Astrocyte of the cerebellum (primary cell): ENCODE data around the gene TMEM51.

Source experiments
- DNase-seq: peaks from one replicate; pipeline ENCODE4 v3.0.0-alpha.2; 2011; ENCODE audit warnings: low read depth
- H3K4me3 ChIP-seq: 2 replicates; pipeline ENCODE4 v1.5.1; 2011; ENCODE audit warnings: mild to moderate bottlenecking, low read depth, low read length, moderate library complexity
- in situ Hi-C: cut with HindIII; loops from 2 replicates; pipeline ENCODE4 v1.10.0; 2017; ENCODE audit warnings: low sequenced_read_pairs
- TF ChIP-seq, protein P1 (sequence below): IDR thresholded peaks from 2 replicates; pipeline ENCODE4 v1.5.1; 2012; ENCODE audit warnings: low read length, low read depth, moderate library complexity, mild to moderate bottlenecking; ENCODE audit errors: missing control alignments

TMEM51 gene

DNA sequence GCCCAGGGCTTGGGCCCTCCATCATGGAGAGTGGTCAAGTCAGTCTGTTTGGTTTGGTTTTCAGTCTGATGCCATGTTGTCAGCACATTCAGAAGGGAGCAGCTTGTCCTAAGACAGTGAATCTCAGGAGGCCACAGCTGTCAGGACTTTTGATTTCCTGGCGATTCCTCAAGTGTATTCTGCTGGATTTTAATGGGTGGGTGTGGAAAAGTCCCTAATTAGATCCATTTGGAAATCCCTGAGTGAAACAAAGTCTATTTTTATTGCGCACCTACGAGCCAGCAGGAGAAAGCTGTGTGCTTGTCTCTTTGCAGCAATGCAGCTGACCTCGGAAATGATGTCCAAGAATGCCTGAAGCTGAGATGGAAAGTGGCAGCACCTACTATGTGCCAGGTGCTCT, 71.9 kb downstream of the TMEM51 start:
- in situ Hi-C loops, result no loop called here
- TF ChIP-seq, protein P1, sequence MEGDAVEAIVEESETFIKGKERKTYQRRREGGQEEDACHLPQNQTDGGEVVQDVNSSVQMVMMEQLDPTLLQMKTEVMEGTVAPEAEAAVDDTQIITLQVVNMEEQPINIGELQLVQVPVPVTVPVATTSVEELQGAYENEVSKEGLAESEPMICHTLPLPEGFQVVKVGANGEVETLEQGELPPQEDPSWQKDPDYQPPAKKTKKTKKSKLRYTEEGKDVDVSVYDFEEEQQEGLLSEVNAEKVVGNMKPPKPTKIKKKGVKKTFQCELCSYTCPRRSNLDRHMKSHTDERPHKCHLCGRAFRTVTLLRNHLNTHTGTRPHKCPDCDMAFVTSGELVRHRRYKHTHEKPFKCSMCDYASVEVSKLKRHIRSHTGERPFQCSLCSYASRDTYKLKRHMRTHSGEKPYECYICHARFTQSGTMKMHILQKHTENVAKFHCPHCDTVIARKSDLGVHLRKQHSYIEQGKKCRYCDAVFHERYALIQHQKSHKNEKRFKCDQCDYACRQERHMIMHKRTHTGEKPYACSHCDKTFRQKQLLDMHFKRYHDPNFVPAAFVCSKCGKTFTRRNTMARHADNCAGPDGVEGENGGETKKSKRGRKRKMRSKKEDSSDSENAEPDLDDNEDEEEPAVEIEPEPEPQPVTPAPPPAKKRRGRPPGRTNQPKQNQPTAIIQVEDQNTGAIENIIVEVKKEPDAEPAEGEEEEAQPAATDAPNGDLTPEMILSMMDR, result no peak
- no peak overlapping the region for H3K4me3 ChIP-seq

DNA sequence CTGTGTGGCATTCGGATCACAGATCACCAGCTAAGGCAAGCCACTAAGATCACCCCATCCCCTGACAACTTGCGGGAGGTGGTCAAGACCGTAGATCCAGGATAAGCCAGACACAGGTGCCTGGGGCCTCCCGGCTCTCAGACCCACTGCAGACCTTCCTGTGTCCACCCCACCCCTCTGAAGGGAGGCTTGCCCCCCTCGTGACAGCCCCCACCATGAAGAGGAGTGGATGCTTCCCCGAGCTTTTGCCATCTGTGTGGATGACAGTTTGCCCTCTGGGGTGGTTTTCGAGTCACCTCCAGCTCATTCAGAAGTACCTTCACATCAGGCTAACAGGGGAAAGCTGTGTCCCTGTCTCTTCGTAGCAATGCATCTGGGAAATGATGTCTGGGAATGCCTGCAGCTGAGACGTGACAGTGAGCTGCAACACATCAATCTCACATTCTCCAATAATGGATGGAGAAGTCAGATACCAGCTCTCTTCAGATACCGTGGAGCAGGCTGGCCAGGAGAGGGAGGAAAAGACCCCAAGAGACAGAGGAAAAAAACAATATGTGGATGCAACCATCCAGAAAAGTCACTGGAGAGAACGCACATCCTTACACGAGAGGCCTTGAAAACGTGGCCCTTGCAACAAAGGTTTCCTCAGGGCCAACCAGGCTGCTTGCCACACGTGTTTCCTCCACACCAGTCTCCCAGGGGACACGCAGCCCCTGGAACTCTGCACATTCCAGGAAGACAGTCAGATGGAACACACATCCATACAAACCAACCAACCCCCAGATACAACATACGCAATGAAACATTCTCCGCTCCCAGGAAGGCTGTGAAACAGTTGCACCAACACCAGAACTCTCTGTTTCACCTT, 73.1 kb downstream of the TMEM51 start:
- in situ Hi-C loops, result no loop called here
- no peak for DNase-seq
- TF ChIP-seq, protein P1, result no peak
- H3K4me3 ChIP-seq, result no peak overlapping the region

More for the DNA sequence above, 71.9 kb downstream of the TMEM51 start:
- DNase-seq, result no peak

DNA sequence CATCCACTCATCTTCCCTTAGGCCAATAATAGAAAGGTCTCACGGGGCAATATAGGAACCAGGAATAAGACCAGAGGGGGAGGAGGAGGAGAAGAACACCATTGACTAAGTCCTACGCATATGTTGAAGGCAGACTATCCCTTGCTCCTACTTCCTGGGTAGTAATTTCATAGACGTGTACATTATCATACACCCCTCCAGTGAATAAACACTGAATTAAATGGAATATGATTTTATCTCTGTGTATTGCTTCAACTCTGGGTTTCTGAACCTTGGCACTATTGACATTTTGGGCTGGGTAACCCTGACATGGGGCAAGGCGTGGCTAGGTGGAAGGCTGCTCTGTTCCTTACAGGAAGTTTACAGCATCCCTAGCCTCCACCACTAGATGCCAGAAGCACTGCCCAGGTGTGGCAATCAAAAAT, 76.2 kb downstream of the TMEM51 start:
- no peak overlapping the region for H3K4me3 ChIP-seq
- DNase-seq, result no peak
- TF ChIP-seq, protein P1, result no peak
- in situ Hi-C loops, result no loop called here

DNA sequence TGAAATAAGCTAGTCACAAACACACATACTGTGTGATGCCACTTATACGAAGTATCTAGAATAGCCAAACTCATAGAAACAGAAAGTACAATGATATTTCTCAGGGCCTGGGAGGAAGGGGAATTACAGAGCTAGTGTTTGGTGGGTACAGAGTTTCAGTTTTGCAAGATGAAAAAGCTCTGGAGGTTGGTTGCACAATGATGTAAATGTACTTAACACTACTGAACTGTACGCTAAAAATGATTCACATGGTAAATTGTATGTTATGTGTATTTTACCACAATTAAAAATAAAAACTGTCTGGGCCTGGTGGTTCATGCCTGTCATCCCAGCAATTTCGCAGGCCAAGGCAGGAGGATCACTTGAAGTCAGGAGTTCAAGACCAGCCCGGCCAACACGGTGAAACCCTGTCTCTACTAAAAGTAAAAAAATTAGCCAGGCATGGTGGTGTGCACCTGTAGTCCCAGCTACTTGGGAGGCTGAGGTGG, 78.2 kb downstream of the TMEM51 start:
- in situ Hi-C loops, result no loop called here
- TF ChIP-seq, protein P1, result no peak
- no peak overlapping the region for H3K4me3 ChIP-seq
- DNase-seq, result no peak

DNA sequence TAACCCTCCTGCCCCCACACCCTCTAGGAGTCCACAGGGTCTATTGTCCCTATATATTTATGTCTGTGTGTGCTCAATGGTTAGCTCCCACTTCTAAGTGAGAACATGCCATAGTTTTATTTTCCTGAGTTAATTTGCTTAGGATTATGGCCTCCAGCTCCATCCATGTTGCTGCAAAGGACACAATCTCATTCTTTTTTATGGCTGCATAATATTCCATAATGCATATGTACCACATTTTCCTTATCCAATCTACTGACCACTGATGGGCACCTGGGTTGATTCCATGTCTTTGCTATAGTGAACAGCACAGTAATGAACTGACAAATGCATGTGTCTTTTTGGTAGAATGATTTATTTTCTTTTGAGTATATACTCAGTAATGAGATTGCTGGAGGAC, 80.1 kb downstream of the TMEM51 start:
- no peak overlapping the region for H3K4me3 ChIP-seq
- TF ChIP-seq, protein P1, result no peak
- no peak for DNase-seq
- in situ Hi-C loops, result no loop called here

DNA sequence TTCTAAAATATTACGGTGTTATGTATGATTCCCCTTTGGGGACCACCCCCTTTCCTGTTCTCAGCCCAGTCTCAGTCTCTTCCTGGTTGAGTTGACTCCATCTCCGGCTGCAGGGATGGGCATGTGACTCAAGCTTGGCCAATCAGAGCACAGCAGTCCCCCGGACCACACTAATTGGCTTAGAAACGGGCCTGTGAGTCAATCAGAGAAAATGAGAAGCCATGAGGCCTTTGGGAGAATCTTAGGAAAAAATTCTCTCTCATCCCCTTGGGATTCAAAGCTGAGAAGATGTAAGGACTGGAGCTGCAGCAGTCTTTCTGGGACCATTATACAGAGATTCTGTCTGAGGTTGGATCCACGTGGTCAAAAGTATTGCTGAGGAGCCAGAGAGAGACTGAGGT, 82.8 kb downstream of the TMEM51 start:
- H3K4me3 ChIP-seq, result no peak overlapping the region
- in situ Hi-C loops, result no loop called here
- DNase-seq, result no peak
- TF ChIP-seq, protein P1, result no peak
